Endodermal cell (in vitro differentiated cells): ENCODE results near the gene SPAG5. TPM values are rescaled to one million over a fixed set of nuclear protein-coding genes. Genes with fewer than 3 reads are reported as not detected.

Experiments
- DNase-seq: peaks from one replicate; pipeline ENCODE4 v3.0.0-alpha.2; 2017
- H3K27ac ChIP-seq: 2 replicates; pipeline ENCODE4 v1.5.1; 2013; ENCODE audit warnings: mild to moderate bottlenecking, low read depth, low read length, moderate library complexity
- H3K27me3 ChIP-seq: 2 replicates; pipeline ENCODE4 v1.6.1; 2013; ENCODE audit warnings: mild to moderate bottlenecking, low read length, moderate library complexity; ENCODE audit not compliant: insufficient read depth, control insufficient read depth, poor library complexity, severe bottlenecking
- H3K36me3 ChIP-seq: 2 replicates; pipeline ENCODE4 v1.7.0; 2013; ENCODE audit warnings: mild to moderate bottlenecking, low read length, moderate library complexity; ENCODE audit not compliant: control insufficient read depth, insufficient read depth
- H3K4me1 ChIP-seq: one replicate; pipeline ENCODE4 v1.7.0; 2013; ENCODE audit warnings: low read length; ENCODE audit not compliant: control insufficient read depth, insufficient read depth
- H3K4me3 ChIP-seq: 2 replicates; pipeline ENCODE4 v1.5.1; 2013; ENCODE audit warnings: mild to moderate bottlenecking, low read length, moderate library complexity
- H3K9ac ChIP-seq: 2 replicates; pipeline ENCODE4 v1.6.1; 2013; ENCODE audit warnings: mild to moderate bottlenecking, low read length, moderate library complexity; ENCODE audit not compliant: poor library complexity, severe bottlenecking; ENCODE audit errors: extremely low read depth
- H3K9me3 ChIP-seq: 2 replicates; pipeline ENCODE4 v1.6.1; 2013; ENCODE audit warnings: mild to moderate bottlenecking, low read length, moderate library complexity; ENCODE audit not compliant: control insufficient read depth
- H3K27ac Mint-ChIP-seq: 2 replicates; pipeline ENCODE4 v1.8.0; 2020; ENCODE audit warnings: mixed read lengths
- H3K27me3 Mint-ChIP-seq: 2 replicates; pipeline ENCODE4 v1.8.0; 2021; ENCODE audit warnings: mild to moderate bottlenecking, mixed read lengths; ENCODE audit not compliant: insufficient read depth
- H3K36me3 Mint-ChIP-seq: 2 replicates; pipeline ENCODE4 v1.8.0; 2020; ENCODE audit warnings: low read depth, mixed read lengths
- H3K4me1 Mint-ChIP-seq: 2 replicates; pipeline ENCODE4 v1.8.0; 2020; ENCODE audit warnings: mixed read lengths
- H3K4me3 Mint-ChIP-seq: 2 replicates; pipeline ENCODE4 v1.8.0; 2020; ENCODE audit warnings: mild to moderate bottlenecking, moderate library complexity, mixed read lengths
- H3K9me3 Mint-ChIP-seq: 2 replicates; pipeline ENCODE4 v1.8.0; 2020; ENCODE audit warnings: mild to moderate bottlenecking, mixed read lengths
- WGBS, 2 experiments: methylation state at CpG; one replicate each; pipeline versions ENCODE4 v1.1.5 to v1.1.7; 2013; ENCODE audit warnings: missing lambda C conversion rate in 2 of 2, mixed read lengths in 1 of 2; ENCODE audit not compliant: insufficient coverage in 1 of 2, insufficient read length in 1 of 2; 5-methylcytosine and 5-hydroxymethylcytosine counted together
- total RNA-seq, 2 donors: library from RNA; stranded (reverse); fragmentation: NEBNext Ultra II Directional in 1 of 2; extraction: Animal tissue kit (Norgen Biotek cat#: 25700) in 1 of 2; gene quantifications; 2 replicates in 1 of 2; 3 replicates in 1 of 2; pipeline ENCODE4 v1.2.1, GENCODE V29; 2021
- TF ChIP-seq, protein P1 (sequence below): fragments of 200-600 bp; sonication (generic); conservative IDR thresholded peaks from 2 replicates; pipeline ENCODE4 v1.5.0; 2021; ENCODE audit warnings: antibody characterized with exemption, mild to moderate bottlenecking

The SPAG5 gene
- total RNA-seq, 2 donors from 2014 or later = 84.8 to 132 TPM

DNA sequence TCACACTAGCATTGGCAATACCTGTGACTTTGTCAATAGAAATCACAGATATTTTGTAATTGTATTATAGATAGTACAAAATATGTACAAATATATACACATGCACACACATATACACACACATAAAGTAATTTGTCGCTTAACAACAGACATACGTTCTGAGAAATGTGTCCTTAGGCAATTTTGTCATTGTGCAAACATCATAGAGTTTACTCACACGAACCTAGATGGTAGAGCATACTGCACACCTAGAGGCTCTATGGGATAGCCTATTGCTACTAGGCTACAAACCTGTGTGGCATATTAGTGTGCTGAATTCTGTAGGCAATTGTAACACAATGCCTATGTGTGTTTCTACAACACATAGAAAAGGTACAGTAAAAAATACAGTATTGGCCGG lies 57.4 kb downstream of the SPAG5 start:
- Histone ChIP-seq H3K27me3 (no peaks in the 10 kb centered on the region), H3K36me3 (no peaks in the 10 kb centered on the region), H3K9me3 (no peaks in the 10 kb centered on the region), H3K9ac (no peak overlapping the region), H3K4me3 (no peak overlapping the region), H3K27ac (no peak overlapping the region), H3K4me1 (no peaks in the 10 kb centered on the region)
- H3K4me3 Mint-ChIP-seq = no peak overlapping the region
- H3K9me3 Mint-ChIP-seq = no peaks in the 10 kb centered on the region
- H3K27me3 Mint-ChIP-seq = no peaks in the 10 kb centered on the region
- peaks cover 7% of the 10 kb centered on the region for H3K4me1 Mint-ChIP-seq
- no peak for DNase-seq
- no peaks in the 10 kb centered on the region for H3K36me3 Mint-ChIP-seq
- TF ChIP-seq, protein P1, sequence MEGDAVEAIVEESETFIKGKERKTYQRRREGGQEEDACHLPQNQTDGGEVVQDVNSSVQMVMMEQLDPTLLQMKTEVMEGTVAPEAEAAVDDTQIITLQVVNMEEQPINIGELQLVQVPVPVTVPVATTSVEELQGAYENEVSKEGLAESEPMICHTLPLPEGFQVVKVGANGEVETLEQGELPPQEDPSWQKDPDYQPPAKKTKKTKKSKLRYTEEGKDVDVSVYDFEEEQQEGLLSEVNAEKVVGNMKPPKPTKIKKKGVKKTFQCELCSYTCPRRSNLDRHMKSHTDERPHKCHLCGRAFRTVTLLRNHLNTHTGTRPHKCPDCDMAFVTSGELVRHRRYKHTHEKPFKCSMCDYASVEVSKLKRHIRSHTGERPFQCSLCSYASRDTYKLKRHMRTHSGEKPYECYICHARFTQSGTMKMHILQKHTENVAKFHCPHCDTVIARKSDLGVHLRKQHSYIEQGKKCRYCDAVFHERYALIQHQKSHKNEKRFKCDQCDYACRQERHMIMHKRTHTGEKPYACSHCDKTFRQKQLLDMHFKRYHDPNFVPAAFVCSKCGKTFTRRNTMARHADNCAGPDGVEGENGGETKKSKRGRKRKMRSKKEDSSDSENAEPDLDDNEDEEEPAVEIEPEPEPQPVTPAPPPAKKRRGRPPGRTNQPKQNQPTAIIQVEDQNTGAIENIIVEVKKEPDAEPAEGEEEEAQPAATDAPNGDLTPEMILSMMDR = no peak
- no peak overlapping the region for H3K27ac Mint-ChIP-seq
- WGBS, 2 experiments = 94 to 97% methylated on average over 3 to 4 of the region's 4 CpGs

DNA sequence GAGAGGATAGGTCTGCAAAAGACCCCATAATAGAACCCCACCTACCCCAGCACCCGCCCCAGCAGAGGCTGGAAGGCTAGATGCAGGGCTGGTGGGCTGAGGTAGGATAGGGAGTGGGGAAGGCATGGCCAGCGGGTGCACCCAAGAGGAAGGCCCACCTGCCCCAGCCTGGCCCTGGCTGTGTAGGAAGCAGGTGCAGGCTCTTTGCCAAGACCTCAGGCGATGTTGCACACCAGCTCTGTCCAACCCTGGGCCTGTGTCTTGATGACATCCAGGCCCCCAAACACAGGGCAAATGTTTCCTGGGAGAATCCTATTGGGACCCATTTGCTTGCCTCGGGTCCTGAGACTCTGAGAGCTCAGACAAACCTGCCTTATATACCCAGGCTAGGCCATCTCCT lies 58.6 kb downstream of the SPAG5 start:
- no peak for DNase-seq
- H3K36me3 ChIP-seq = no peaks in the 10 kb centered on the region
- H3K9ac ChIP-seq = no peak overlapping the region
- no peaks in the 10 kb centered on the region for H3K4me1 ChIP-seq
- no peaks in the 10 kb centered on the region for H3K27me3 ChIP-seq
- no peaks in the 10 kb centered on the region for H3K27me3 Mint-ChIP-seq
- no peaks in the 10 kb centered on the region for H3K9me3 ChIP-seq
- peaks cover 5% of the 10 kb centered on the region for H3K4me1 Mint-ChIP-seq
- no peaks in the 10 kb centered on the region for H3K36me3 Mint-ChIP-seq
- 86 to 100% methylated on average over 2 to 3 of the region's 4 CpGs for WGBS, 2 experiments
- no peak overlapping the region for H3K4me3 Mint-ChIP-seq
- H3K9me3 Mint-ChIP-seq = no peaks in the 10 kb centered on the region
- no peak overlapping the region for H3K27ac Mint-ChIP-seq
- H3K4me3 ChIP-seq = no peak overlapping the region
- H3K27ac ChIP-seq = no peak overlapping the region
- TF ChIP-seq, protein P1 = no peak

DNA sequence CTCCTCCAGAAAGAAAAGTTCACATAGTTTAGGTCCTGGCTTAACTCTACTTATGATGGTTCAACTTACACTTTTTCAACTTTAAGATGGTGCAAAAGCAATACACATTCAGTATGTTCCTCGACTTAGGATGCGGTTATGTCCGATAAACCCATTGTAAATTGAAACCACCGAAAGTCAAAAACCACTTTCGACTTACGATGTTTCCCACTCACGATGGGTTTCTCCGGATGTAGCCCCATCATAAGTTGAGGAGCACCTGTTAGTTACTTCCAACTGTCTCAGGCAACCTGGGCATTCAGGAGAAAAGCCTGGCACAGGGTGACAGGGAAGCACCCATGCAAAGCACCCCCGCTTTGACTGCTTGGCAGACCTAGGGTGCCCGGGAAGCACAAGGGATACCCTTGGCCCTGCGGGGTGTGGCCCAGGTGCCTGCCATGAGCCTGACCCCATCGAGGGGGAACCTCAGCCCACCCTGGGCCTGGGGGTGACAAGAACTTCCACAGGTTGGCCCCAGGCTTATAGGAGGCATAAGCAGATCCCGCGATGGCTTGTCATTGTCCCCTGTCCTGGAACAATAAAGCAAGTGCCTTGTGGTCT lies 60.4 kb downstream of the SPAG5 start:
- DNase-seq = no peak
- Histone ChIP-seq H3K4me3 (no peak overlapping the region), H3K9ac (no peak overlapping the region), H3K36me3 (no peaks in the 10 kb centered on the region), H3K27me3 (no peaks in the 10 kb centered on the region), H3K9me3 (no peaks in the 10 kb centered on the region), H3K27ac (no peak overlapping the region), H3K4me1 (no peaks in the 10 kb centered on the region)
- WGBS, 2 experiments = 92 to 95% methylated on average over 14 of the region's 14 CpGs
- Mint-ChIP-seq H3K9me3 (no peaks in the 10 kb centered on the region), H3K4me3 (no peak overlapping the region), H3K27me3 (no peaks in the 10 kb centered on the region), H3K36me3 (no peaks in the 10 kb centered on the region), H3K4me1 (no peaks in the 10 kb centered on the region), H3K27ac (no peak overlapping the region)
- TF ChIP-seq, protein P1 = no peak
